AG08396 (cell line): ENCODE data around the gene HLTF.

Experiments used
- DNase-seq: peaks from one replicate; pipeline ENCODE4 v3.0.0; 2012; ENCODE audit warnings: low spot score, mixed read lengths

HLTF gene

GRCh38 chr3:149016669-149017541 lies 69.4 kb downstream of the HLTF start:
- peak; percentile 58 for DNase-seq

- DNase-seq: no peak
Observed at GRCh38 chr3:149016242-149016641, 70.1 kb downstream of the HLTF start.

GRCh38 chr3:149015393-149015792 lies 70.9 kb downstream of the HLTF start:
- no peak for DNase-seq

GRCh38 chr3:149013726-149014125 lies 72.6 kb downstream of the HLTF start:
- DNase-seq: no peak

GRCh38 chr3:149011676-149012075 lies 74.7 kb downstream of the HLTF start:
- DNase-seq: no peak

GRCh38 chr3:149010966-149011365 lies 75.4 kb downstream of the HLTF start:
- DNase-seq: no peak

GRCh38 chr3:149010504-149010951 lies 75.8 kb downstream of the HLTF start:
- DNase-seq: no peak

GRCh38 chr3:149009732-149010131 lies 76.6 kb downstream of the HLTF start:
- DNase-seq: no peak

GRCh38 chr3:149007567-149008257 lies 78.6 kb downstream of the HLTF start:
- DNase-seq: no peak

GRCh38 chr3:149005416-149005815 lies 80.9 kb downstream of the HLTF start:
- DNase-seq: no peak

- DNase-seq: no peak
Observed at GRCh38 chr3:149004622-149005021, 81.7 kb downstream of the HLTF start.

- no peak for DNase-seq
Observed at GRCh38 chr3:149003653-149004305, 82.6 kb downstream of the HLTF start.

- DNase-seq: no peak
Observed at GRCh38 chr3:149001727-149002126, 84.6 kb downstream of the HLTF start.

GRCh38 chr3:149000206-149000745 lies 86.1 kb downstream of the HLTF start:
- no peak for DNase-seq

- DNase-seq: peak; percentile 23
Observed at GRCh38 chr3:148999806-149000205, 86.5 kb downstream of the HLTF start.

GRCh38 chr3:148998715-148999423 lies 87.5 kb downstream of the HLTF start:
- no peak for DNase-seq

GRCh38 chr3:148998297-148998696 lies 88.0 kb downstream of the HLTF start:
- no peak for DNase-seq

GRCh38 chr3:148997623-148998022 lies 88.7 kb downstream of the HLTF start:
- DNase-seq: no peak

GRCh38 chr3:148992635-148993255 lies 93.6 kb downstream of the HLTF start:
- DNase-seq: no peak

GRCh38 chr3:148992027-148992634 lies 94.2 kb downstream of the HLTF start:
- DNase-seq: peak; percentile 63
